GM18909 (cell line): ENCODE measurements around the gene SPANXN2.
"Not testable (repeated sequence)": the region's sequence is repeated elsewhere in the genome, so short reads cannot be mapped to it uniquely, and the experiment has no call there.

Experiments used
- ATAC-seq: cut with Tn5 transposase; IDR thresholded peaks from one replicate; pipeline ENCODE4 v1.9.1; 2021; ENCODE audit warnings: mild to moderate bottlenecking; ENCODE audit not compliant: unreplicated experiment, poor library complexity

Gene SPANXN2, protein sequence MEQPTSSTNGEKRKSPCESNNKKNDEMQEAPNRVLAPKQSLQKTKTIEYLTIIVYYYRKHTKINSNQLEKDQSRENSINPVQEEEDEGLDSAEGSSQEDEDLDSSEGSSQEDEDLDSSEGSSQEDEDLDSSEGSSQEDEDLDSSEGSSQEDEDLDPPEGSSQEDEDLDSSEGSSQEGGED

DNA sequence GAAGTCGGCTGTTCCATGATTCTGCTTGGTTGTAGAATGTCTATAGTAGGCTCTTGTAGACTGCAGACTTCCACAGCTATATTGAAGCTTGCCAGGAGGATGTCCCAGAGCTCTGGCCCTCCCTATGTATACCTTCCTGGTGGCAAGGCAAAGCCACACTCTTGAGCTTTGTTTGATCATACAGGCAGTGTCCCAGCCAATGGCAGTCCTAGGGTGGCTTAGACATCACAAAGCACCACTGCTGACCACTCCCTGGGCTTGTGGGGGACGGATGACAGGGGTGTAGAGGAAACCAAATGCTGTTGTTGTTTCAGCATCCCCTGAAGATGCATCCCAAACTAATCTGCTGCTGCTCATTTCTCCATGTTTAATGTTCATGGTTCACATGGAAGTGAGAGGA, at the start of gene SPANXN2:
Gene SPANXN2 (minus strand): TSS at position 101 of the 400 bp plus-strand sequence. CDS start 84 bp downstream, at position 17.
- not testable (repeated sequence) for ATAC-seq

DNA sequence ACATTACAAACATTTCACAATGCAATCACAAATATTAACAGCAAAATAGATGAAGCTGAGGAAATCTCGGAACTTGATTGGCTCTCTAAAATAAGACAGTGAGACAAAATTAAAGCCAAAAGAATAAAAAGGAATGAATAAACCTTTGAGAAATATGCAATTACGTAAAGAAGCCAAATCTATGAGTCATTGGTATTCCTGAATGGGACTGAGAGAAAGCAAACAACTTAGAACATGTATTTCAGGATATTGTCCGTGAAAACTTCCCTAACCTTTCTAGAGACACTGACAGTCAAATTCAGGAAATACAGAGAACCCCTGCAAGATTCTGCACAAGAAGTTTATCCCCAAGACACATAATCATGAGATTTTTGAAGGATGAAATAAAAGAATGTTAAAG, 48.4 kb upstream of the SPANXN2 start:
- ATAC-seq, result no peak

DNA sequence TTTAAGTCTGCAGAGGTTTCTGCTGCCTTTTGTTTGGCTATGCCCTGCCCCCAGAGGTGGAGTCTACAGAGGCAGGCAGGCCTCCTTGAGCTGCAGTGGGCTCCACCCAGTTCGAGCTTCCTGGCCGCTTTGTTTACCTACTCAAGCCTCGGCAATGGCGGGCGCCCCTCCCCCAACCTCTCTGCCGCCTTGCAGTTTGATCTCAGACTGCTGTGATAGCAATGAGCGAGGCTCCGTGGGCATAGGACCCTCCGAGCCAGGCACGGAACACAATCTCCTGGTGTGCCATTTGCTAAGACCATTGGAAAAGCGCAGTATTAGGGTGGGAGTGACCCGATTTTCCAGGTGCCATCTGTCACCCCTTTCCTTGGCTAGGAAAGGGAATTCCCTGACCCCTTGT, 47.2 kb upstream of the SPANXN2 start:
- ATAC-seq, result not testable (repeated sequence)

- ATAC-seq, result no peak
Measured at GRCh38 chrX:143757887-143758286, 37.3 kb upstream of the SPANXN2 start.

DNA sequence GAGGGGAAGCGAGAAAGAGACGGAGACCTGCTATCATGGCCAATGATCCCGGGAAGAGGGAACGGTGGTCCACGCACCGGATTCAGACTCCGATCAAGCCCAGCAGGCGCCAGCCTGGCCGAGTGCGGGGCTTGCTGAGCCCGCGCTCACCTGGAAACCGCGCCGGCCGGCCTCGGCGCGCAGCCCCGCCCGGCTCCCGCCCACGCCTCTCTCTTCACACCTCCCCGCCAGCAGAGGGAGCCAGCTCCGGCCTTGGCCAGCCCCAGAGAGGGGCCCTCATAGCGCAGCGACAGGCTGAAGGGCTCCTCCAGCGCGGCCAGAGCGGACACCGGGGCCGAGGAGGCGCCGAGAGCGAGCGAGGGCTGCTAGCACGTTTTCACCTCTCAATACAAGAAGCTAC, 36.8 kb upstream of the SPANXN2 start:
- ATAC-seq, result no peak

GRCh38 chrX:143754183-143754582, 33.6 kb upstream of the SPANXN2 start:
- no peak for ATAC-seq

DNA sequence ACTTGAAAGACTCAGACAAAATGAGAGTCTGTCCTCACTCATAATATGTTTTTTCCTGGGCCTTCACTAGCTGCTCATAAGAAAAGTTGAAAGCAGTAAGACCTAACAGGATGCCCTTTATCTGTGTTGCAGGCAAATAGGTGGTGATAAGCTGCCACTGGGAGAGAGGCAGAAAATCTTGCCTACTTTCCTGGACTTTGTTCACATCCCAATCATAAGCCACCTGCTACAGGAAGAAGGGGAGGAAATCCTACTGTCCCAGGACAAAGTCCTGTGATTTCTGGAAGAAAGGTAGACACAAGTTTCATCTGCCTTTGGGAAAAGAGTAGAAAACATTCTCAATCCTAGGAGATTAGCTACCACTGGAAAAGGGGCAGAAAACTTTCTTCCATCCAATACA, 13.3 kb upstream of the SPANXN2 start:
- no peak for ATAC-seq

- ATAC-seq, result no peak
Measured at GRCh38 chrX:143726296-143726695, 5.7 kb upstream of the SPANXN2 start.

- ATAC-seq, result no peak
Measured at GRCh38 chrX:143701460-143701859, 19.1 kb downstream of the SPANXN2 start.

GRCh38 chrX:143694885-143695284, 25.7 kb downstream of the SPANXN2 start:
- no peak for ATAC-seq

DNA sequence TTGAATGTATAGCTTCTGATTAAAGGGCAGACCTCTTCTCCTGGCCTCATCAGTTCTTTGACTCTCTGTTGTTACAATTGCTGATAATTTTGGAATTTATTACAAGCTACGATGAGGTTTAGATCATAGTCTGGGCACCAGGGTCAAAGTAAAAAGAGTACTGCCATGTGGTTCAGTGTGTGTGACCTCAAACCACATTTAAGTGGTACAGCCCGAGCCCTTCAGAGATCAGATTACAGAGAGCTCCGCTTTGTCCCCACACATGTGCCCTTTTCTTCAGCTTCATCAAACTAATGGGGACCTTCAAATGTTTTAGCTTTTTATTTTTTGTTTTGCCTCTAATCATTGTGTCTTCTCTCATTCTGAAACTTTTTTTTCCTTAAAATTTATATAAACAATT, 37.1 kb downstream of the SPANXN2 start:
- no peak for ATAC-seq

GRCh38 chrX:143674926-143675325, 45.6 kb downstream of the SPANXN2 start:
- no peak for ATAC-seq

GRCh38 chrX:143669395-143669794, 51.2 kb downstream of the SPANXN2 start:
- no peak for ATAC-seq

DNA sequence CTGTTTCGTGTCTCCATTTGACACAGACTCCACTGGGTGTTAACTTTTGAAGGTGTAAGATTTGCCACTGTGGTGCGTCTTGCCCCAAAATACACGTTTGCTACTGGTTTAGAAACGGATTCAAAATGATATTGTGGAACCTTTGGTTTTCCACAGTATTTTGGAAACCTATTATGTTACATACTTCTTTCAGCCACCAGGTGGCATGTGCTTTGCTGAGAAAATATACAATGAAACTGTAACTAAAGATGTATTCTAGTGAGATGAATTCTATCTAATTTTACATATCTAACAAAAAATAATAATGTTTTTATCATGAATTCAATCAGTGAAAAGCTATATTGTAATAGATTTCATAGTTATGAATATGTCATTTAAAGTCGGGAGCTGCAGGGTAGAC, 56.2 kb downstream of the SPANXN2 start:
- peak; percentile 53 for ATAC-seq

- ATAC-seq, result no peak
Measured at GRCh38 chrX:143663755-143664154, 56.8 kb downstream of the SPANXN2 start.
